Astrocyte (in vitro differentiated cells and primary cell): ENCODE measurements around the gene SPAG9. TPM values are rescaled to one million over a fixed set of nuclear protein-coding genes. Genes with fewer than 3 reads are reported as not detected.

Experiments used
- DNase-seq: peaks from one replicate; pipeline ENCODE4 v3.0.0-alpha.2; 2010; ENCODE audit warnings: low read depth
- FAIRE-seq: peaks from 2 replicates; lab custom pipeline; 2011; peaks lifted over from hg19 to GRCh38; lab: Jason Lieb, UNC
- H2AFZ ChIP-seq: 2 replicates; pipeline ENCODE4 v1.6.0; 2012; ENCODE audit warnings: low read depth, low read length, inconsistent platforms
- H3K27ac ChIP-seq: 2 replicates; pipeline ENCODE4 v1.5.1; 2011; ENCODE audit warnings: low read depth, low read length, inconsistent platforms
- H3K27me3 ChIP-seq: 2 replicates; pipeline ENCODE4 v1.6.0; 2011; ENCODE audit warnings: low read length, inconsistent platforms; ENCODE audit not compliant: insufficient read depth
- H3K36me3 ChIP-seq: 2 replicates; pipeline ENCODE4 v1.5.1; 2011; ENCODE audit warnings: low read length, inconsistent platforms; ENCODE audit not compliant: insufficient read depth
- H3K4me1 ChIP-seq: 2 replicates; pipeline ENCODE4 v1.5.1; 2011; ENCODE audit warnings: low read length, inconsistent platforms; ENCODE audit not compliant: insufficient read depth
- H3K4me2 ChIP-seq: 2 replicates; pipeline ENCODE4 v1.6.0; 2012; ENCODE audit warnings: low read length, inconsistent platforms
- H3K4me3 ChIP-seq: 2 replicates; pipeline ENCODE4 v1.5.1; 2011; ENCODE audit warnings: low read depth, mild to moderate bottlenecking, low read length, inconsistent platforms; ENCODE audit not compliant: insufficient read depth
- H3K79me2 ChIP-seq: 2 replicates; pipeline ENCODE4 v1.6.0; 2012; ENCODE audit warnings: mild to moderate bottlenecking, low read length, inconsistent platforms; ENCODE audit not compliant: insufficient read depth
- H3K9ac ChIP-seq: 2 replicates; pipeline ENCODE4 v1.6.0; 2012; ENCODE audit warnings: mild to moderate bottlenecking, low read length, inconsistent platforms
- H3K9me3 ChIP-seq: 2 replicates; pipeline ENCODE4 v1.5.1; 2012; ENCODE audit warnings: low read depth, mild to moderate bottlenecking, low read length, inconsistent platforms; ENCODE audit not compliant: insufficient read depth
- H4K20me1 ChIP-seq: 2 replicates; pipeline ENCODE4 v1.6.0; 2012; ENCODE audit warnings: low read length, inconsistent platforms; ENCODE audit not compliant: insufficient read depth
- H3K27ac Mint-ChIP-seq: one replicate; pipeline ENCODE4 v1.8.0; 2021; ENCODE audit warnings: mild to moderate bottlenecking, mixed read lengths; ENCODE audit not compliant: unreplicated experiment
- H3K27me3 Mint-ChIP-seq: one replicate; pipeline ENCODE4 v1.8.0; 2021; ENCODE audit warnings: low read depth, mixed read lengths; ENCODE audit not compliant: unreplicated experiment
- H3K36me3 Mint-ChIP-seq: one replicate; pipeline ENCODE4 v1.8.0; 2021; ENCODE audit warnings: low read depth, mixed read lengths; ENCODE audit not compliant: unreplicated experiment
- H3K4me1 Mint-ChIP-seq: one replicate; pipeline ENCODE4 v1.8.0; 2021; ENCODE audit warnings: low read depth, mixed read lengths; ENCODE audit not compliant: unreplicated experiment
- H3K4me3 Mint-ChIP-seq: one replicate; pipeline ENCODE4 v1.8.0; 2021; ENCODE audit warnings: mild to moderate bottlenecking, moderate library complexity, mixed read lengths; ENCODE audit not compliant: unreplicated experiment
- H3K9me3 Mint-ChIP-seq: one replicate; pipeline ENCODE4 v1.8.0; 2021; ENCODE audit warnings: mild to moderate bottlenecking, mixed read lengths; ENCODE audit not compliant: unreplicated experiment
- CTCF ChIP-seq: IDR thresholded peaks from 2 replicates; pipeline ENCODE4 v1.5.1; 2011; ENCODE audit warnings: low read depth, mild to moderate bottlenecking, inconsistent platforms, low read length, moderate library complexity; ENCODE audit not compliant: insufficient read depth
- EZH2 ChIP-seq: IDR thresholded peaks from 2 replicates; pipeline ENCODE4 v1.6.1; 2012; ENCODE audit warnings: mild to moderate bottlenecking, low read length, inconsistent platforms; ENCODE audit not compliant: insufficient read depth
- total RNA-seq: library from RNA; stranded (reverse); gene quantifications from 2 replicates; pipeline ENCODE4 v1.2.1, GENCODE V29; 2021

SPAG9 gene
- total RNA-seq, 1 donor from 2014 or later: 102 TPM

- H3K9ac ChIP-seq: no peak overlapping the region
- no peak overlapping the region for H3K4me3 Mint-ChIP-seq
- H3K27ac ChIP-seq: no peak overlapping the region
- H2AFZ ChIP-seq: no peak overlapping the region
- TF ChIP-seq EZH2 (no peak), CTCF (no peak)
- no peak overlapping the region for H3K4me2 ChIP-seq
- no peaks in the 10 kb centered on the region for H3K9me3 ChIP-seq
- H3K36me3 Mint-ChIP-seq: peaks cover 2% of the 10 kb centered on the region
- H3K36me3 ChIP-seq: no peaks in the 10 kb centered on the region
- H3K79me2 ChIP-seq: peaks cover 72% of the 10 kb centered on the region
- H4K20me1 ChIP-seq: peaks cover 31% of the 10 kb centered on the region
- H3K27ac Mint-ChIP-seq: no peak overlapping the region
- FAIRE-seq (no peak), DNase-seq (no peak)
- H3K4me1 Mint-ChIP-seq: peaks cover 11% of the 10 kb centered on the region
- H3K27me3 Mint-ChIP-seq: no peaks in the 10 kb centered on the region
- no peaks in the 10 kb centered on the region for H3K4me1 ChIP-seq
- H3K9me3 Mint-ChIP-seq: no peaks in the 10 kb centered on the region
- H3K4me3 ChIP-seq: no peak overlapping the region
- H3K27me3 ChIP-seq: no peaks in the 10 kb centered on the region
Measured at GRCh38 chr17:51065466-51065865, 55.2 kb downstream of the SPAG9 start.

- Histone ChIP-seq H3K4me1 (peaks cover 11% of the 10 kb centered on the region), H3K9me3 (no peaks in the 10 kb centered on the region), H2AFZ (no peak overlapping the region), H4K20me1 (peaks cover 22% of the 10 kb centered on the region), H3K9ac (no peak overlapping the region), H3K27me3 (no peaks in the 10 kb centered on the region), H3K79me2 (peaks cover 72% of the 10 kb centered on the region), H3K4me2 (no peak overlapping the region), H3K27ac (no peak overlapping the region), H3K36me3 (no peaks in the 10 kb centered on the region), H3K4me3 (no peak overlapping the region)
- no peak overlapping the region for H3K4me3 Mint-ChIP-seq
- no peak for FAIRE-seq
- DNase-seq: peak; percentile 66
- peaks cover 2% of the 10 kb centered on the region for H3K36me3 Mint-ChIP-seq
- no peaks in the 10 kb centered on the region for H3K27me3 Mint-ChIP-seq
- H3K4me1 Mint-ChIP-seq: peaks cover 17% of the 10 kb centered on the region
- H3K27ac Mint-ChIP-seq: no peak overlapping the region
- no peaks in the 10 kb centered on the region for H3K9me3 Mint-ChIP-seq
- TF ChIP-seq CTCF (no peak), EZH2 (no peak)
Measured at GRCh38 chr17:51064061-51064735, 56.5 kb downstream of the SPAG9 start.

- peaks cover 2% of the 10 kb centered on the region for H3K36me3 Mint-ChIP-seq
- Histone ChIP-seq H3K4me3 (no peak overlapping the region), H3K9ac (no peak overlapping the region), H2AFZ (no peak overlapping the region), H3K27ac (no peak overlapping the region), H3K4me1 (peaks cover 31% of the 10 kb centered on the region), H3K79me2 (peaks cover 56% of the 10 kb centered on the region), H3K27me3 (no peaks in the 10 kb centered on the region), H3K4me2 (peak overlapping the region; percentile 49), H4K20me1 (peaks cover 16% of the 10 kb centered on the region), H3K9me3 (no peaks in the 10 kb centered on the region), H3K36me3 (no peaks in the 10 kb centered on the region)
- H3K4me3 Mint-ChIP-seq: no peak overlapping the region
- H3K4me1 Mint-ChIP-seq: peaks cover 28% of the 10 kb centered on the region
- TF ChIP-seq CTCF (no peak), EZH2 (no peak)
- no peaks in the 10 kb centered on the region for H3K27me3 Mint-ChIP-seq
- no peak for FAIRE-seq
- no peak for DNase-seq
- no peaks in the 10 kb centered on the region for H3K9me3 Mint-ChIP-seq
- H3K27ac Mint-ChIP-seq: no peak overlapping the region
Measured at GRCh38 chr17:51060396-51060795, 60.3 kb downstream of the SPAG9 start.
